ENCODE measurements around the gene AFG1L. TPM values are rescaled to one million over a fixed set of nuclear protein-coding genes. Genes with fewer than 3 reads are reported as not detected.
"Not testable (repeated sequence)": the region's sequence is repeated elsewhere in the genome, so short reads cannot be mapped to it uniquely, and the experiment has no call there.

Gene AFG1L
- polyA plus RNA-seq, 1 donor = 8.9 TPM

GRCh38 chr6:108556866-108557493 is 262.1 kb downstream of the AFG1L start:
- peak; percentile 39 for DNase-seq

- DNase-seq = peak; percentile 73
Measured at GRCh38 chr6:108557494-108558371, 262.9 kb downstream of the AFG1L start.

- peak; percentile 98 for DNase-seq
Measured at GRCh38 chr6:108558372-108559096, 263.7 kb downstream of the AFG1L start.

- DNase-seq = peak; percentile 85
Measured at GRCh38 chr6:108559097-108559883, 264.4 kb downstream of the AFG1L start.

GRCh38 chr6:108559884-108560462 is 265.1 kb downstream of the AFG1L start:
- peak; percentile 90 for DNase-seq

- peak; percentile 83 for DNase-seq
Measured at GRCh38 chr6:108560463-108561308, 265.8 kb downstream of the AFG1L start, which contains the start of gene FOXO3. Gene FOXO3 (plus strand): TSS chr6:108560917. CDS start chr6:108561209, 292 bp downstream.

GRCh38 chr6:108561309-108561647 is 266.4 kb downstream of the AFG1L start:
- DNase-seq = not testable (repeated sequence)

- DNase-seq = no peak
Measured at GRCh38 chr6:108561742-108562502, 267.1 kb downstream of the AFG1L start.

GRCh38 chr6:108562503-108562993 is 267.7 kb downstream of the AFG1L start:
- peak; percentile 70 for DNase-seq

- no peak for DNase-seq
Measured at GRCh38 chr6:108563292-108563691, 268.4 kb downstream of the AFG1L start.

- DNase-seq = no peak
Measured at GRCh38 chr6:108564178-108564577, 269.3 kb downstream of the AFG1L start.

GRCh38 chr6:108565091-108565766 is 270.4 kb downstream of the AFG1L start:
- no peak for DNase-seq

- no peak for DNase-seq
Measured at GRCh38 chr6:108565893-108566292, 271.0 kb downstream of the AFG1L start.

GRCh38 chr6:108566406-108566805 is 271.6 kb downstream of the AFG1L start:
- no peak for DNase-seq

GRCh38 chr6:108568101-108568500 is 273.2 kb downstream of the AFG1L start:
- no peak for DNase-seq

GRCh38 chr6:108568551-108569305 is 273.9 kb downstream of the AFG1L start:
- no peak for DNase-seq

- no peak for DNase-seq
Measured at GRCh38 chr6:108570517-108570916, 275.7 kb downstream of the AFG1L start.

- DNase-seq = no peak
Measured at GRCh38 chr6:108574457-108575141, 279.7 kb downstream of the AFG1L start.
